HL-60 (cell line): ENCODE data around the gene GALNT4.

Source experiments
- CTCF ChIP-seq: IDR thresholded peaks from one replicate; pipeline ENCODE4 v1.5.1; 2011; ENCODE audit warnings: low read length, control low read depth, inconsistent platforms; ENCODE audit not compliant: insufficient read depth
- GABPA ChIP-seq: IDR thresholded peaks from 2 replicates; pipeline ENCODE4 v1.6.1; 2012; ENCODE audit warnings: low read depth
- POLR2AphosphoS5 ChIP-seq: IDR thresholded peaks from 2 replicates; pipeline ENCODE4 v1.6.1; 2012; ENCODE audit warnings: low read depth
- REST ChIP-seq: IDR thresholded peaks from 2 replicates; pipeline ENCODE4 v1.6.1; 2012; ENCODE audit warnings: low read depth; ENCODE audit not compliant: insufficient replicate concordance
- SPI1 ChIP-seq: IDR thresholded peaks from 2 replicates; pipeline ENCODE4 v1.6.1; 2012; ENCODE audit warnings: low read depth, mild to moderate bottlenecking, borderline replicate concordance

GRCh38 chr12:89551747-89552146 is 27.2 kb upstream of the GALNT4 start:
- no peak for TF ChIP-seq CTCF
- TF ChIP-seq POLR2AphosphoS5: no peak
- no peak for TF ChIP-seq REST
- no peak for TF ChIP-seq GABPA
- TF ChIP-seq SPI1: no peak
